HepG2 (cell line): ENCODE results near the gene FBXW5. TPM values are rescaled to one million over a fixed set of nuclear protein-coding genes. Genes with fewer than 3 reads are reported as not detected.

Source experiments
- CAMTA2 ChIP-seq: sonication (generic); formaldehyde crosslinking; IDR thresholded peaks from 2 replicates; pipeline ENCODE4 v1.4.0; 2020; ENCODE audit warnings: mild to moderate bottlenecking, missing genetic modification reagents, borderline replicate concordance
- HMG20B ChIP-seq: conservative IDR thresholded peaks from 2 replicates; pipeline ENCODE4 v1.6.1; 2016; ENCODE audit warnings: missing genetic modification reagents, missing compliant biosample characterization
- IKZF4 ChIP-seq: sonication (generic); formaldehyde crosslinking; IDR thresholded peaks from 2 replicates; pipeline ENCODE4 v1.5.1; 2020; ENCODE audit warnings: borderline replicate concordance, mild to moderate bottlenecking, low read depth, missing genetic modification reagents; ENCODE audit errors: not compliant biosample characterization
- MEIS1 ChIP-seq: sonication (generic); formaldehyde crosslinking; IDR thresholded peaks from 2 replicates; pipeline ENCODE4 v1.9.0; 2021; ENCODE audit warnings: mild to moderate bottlenecking, missing genetic modification reagents, moderate library complexity, borderline replicate concordance
- PAWR ChIP-seq: sonication (generic); formaldehyde crosslinking; IDR thresholded peaks from 2 replicates; pipeline ENCODE4 v1.4.0; 2020; ENCODE audit warnings: missing genetic modification reagents, mild to moderate bottlenecking, borderline replicate concordance
- PRDM15 ChIP-seq: sonication (generic); formaldehyde crosslinking; IDR thresholded peaks from 2 replicates; pipeline ENCODE4 v1.4.0; 2020; ENCODE audit warnings: missing genetic modification reagents
- RELA ChIP-seq: sonication (generic); formaldehyde crosslinking; IDR thresholded peaks from 2 replicates; pipeline ENCODE4 v1.4.0; 2020; ENCODE audit warnings: missing genetic modification reagents
- SALL2 ChIP-seq: sonication (generic); formaldehyde crosslinking; IDR thresholded peaks from 2 replicates; pipeline ENCODE4 v1.8.1; 2023; ENCODE audit warnings: mild to moderate bottlenecking, missing genetic modification reagents, inconsistent platforms
- TBX2 ChIP-seq: sonication (generic); formaldehyde crosslinking; IDR thresholded peaks from 2 replicates; pipeline ENCODE4 v1.5.0; 2020; ENCODE audit warnings: missing genetic modification reagents, mild to moderate bottlenecking, borderline replicate concordance
- TMF1 ChIP-seq: sonication (generic); formaldehyde crosslinking; IDR thresholded peaks from 2 replicates; pipeline ENCODE4 v1.8.1; 2022; ENCODE audit warnings: low read depth, missing genetic modification reagents
- ZBTB33 ChIP-seq: sonication (generic); formaldehyde crosslinking; IDR thresholded peaks from 2 replicates; pipeline ENCODE4 v1.4.0; 2020; ENCODE audit warnings: missing genetic modification reagents
- ZFP62 ChIP-seq: sonication (generic); formaldehyde crosslinking; IDR thresholded peaks from 2 replicates; pipeline ENCODE4 v1.4.0; 2020; ENCODE audit warnings: missing genetic modification reagents
- ZNF138 ChIP-seq: sonication (generic); formaldehyde crosslinking; IDR thresholded peaks from 2 replicates; pipeline ENCODE4 v1.5.0; 2020; ENCODE audit warnings: mild to moderate bottlenecking, low read depth, missing genetic modification reagents
- ZNF530 ChIP-seq: sonication (generic); formaldehyde crosslinking; IDR thresholded peaks from 2 replicates; pipeline ENCODE4 v1.5.0; 2020; ENCODE audit warnings: low read depth, mild to moderate bottlenecking, missing genetic modification reagents
- ZNF687 ChIP-seq: sonication (generic); formaldehyde crosslinking; IDR thresholded peaks from 2 replicates; pipeline ENCODE4 v1.5.1; 2020; ENCODE audit warnings: mild to moderate bottlenecking, missing genetic modification reagents, moderate library complexity
- ZNF703 ChIP-seq: sonication (generic); formaldehyde crosslinking; IDR thresholded peaks from 2 replicates; pipeline ENCODE4 v1.5.1; 2020; ENCODE audit warnings: missing genetic modification reagents, mild to moderate bottlenecking, moderate library complexity, borderline replicate concordance
- ZNF75D ChIP-seq: sonication (generic); formaldehyde crosslinking; IDR thresholded peaks from 2 replicates; pipeline ENCODE4 v1.8.1; 2023; ENCODE audit warnings: missing genetic modification reagents, mild to moderate bottlenecking, borderline replicate concordance
- polyA plus RNA-seq, 8 experiments: library from polyadenylated mRNA; depleted of rRNA in 3 of 8; stranded (reverse) in 7 of 8; unstranded in 1 of 8; fragments of >200 nt; fragmentation: Illumina TruSeq in 4 of 8; extraction: Trizol in 4 of 8; gene quantifications; 2 replicates each; pipeline versions ENCODE4 v1.2.1 to v1.2.3, GENCODE V29; 2011 to 2016; ENCODE audit warnings: low read depth in 4 of 8, missing spikeins in 1 of 8, mixed read lengths in 1 of 8; ENCODE audit not compliant: insufficient read depth in 1 of 8
- total RNA-seq, 5 experiments: library from RNA; depleted of rRNA; stranded (reverse); fragments of >200 nt; fragmentation: Illumina TruSeq; extraction: Trizol; gene quantifications; 2 replicates each; pipeline ENCODE4 v1.2.3, GENCODE V29; 2016; ENCODE audit warnings: low read depth in 1 of 5

Gene FBXW5
- total and polyA plus RNA-seq, 2 of the 13 experiments (the other 11 are each of a cell fraction or from before 2014, with no cell fraction given): 52.0 to 60.4 TPM

GRCh38 chr9:136902259-136902821, 42.2 kb downstream of the FBXW5 start (continued):
- TF ChIP-seq PRDM15 (no peak), IKZF4 (CRISPR knock-in tag) (no peak), ZNF138 (CRISPR knock-in tag) (no peak), CAMTA2 (CRISPR knock-in tag) (no peak), SALL2 (CRISPR knock-in tag) (no peak), PAWR (CRISPR knock-in tag) (no peak), ZNF530 (CRISPR knock-in tag) (no peak), ZBTB33 (CRISPR knock-in tag) (peak; percentile 86; the same call in 1 of the 2 replicates), MEIS1 (no peak), ZNF687 (peak; percentile 47), HMG20B (CRISPR knock-in tag) (no peak), ZNF75D (CRISPR knock-in tag) (no peak), RELA (CRISPR knock-in tag) (peak; percentile 95; the same call in 1 of the 2 replicates), ZFP62 (CRISPR knock-in tag) (no peak), TMF1 (CRISPR knock-in tag) (no peak), ZNF703 (no peak), TBX2 (no peak)
